Stimulated activated naive CD8-positive, alpha-beta T cell treated with anti-CD3 and anti-CD28 coated beads, Interleukin-15, Interleukin-2, amounts not matched to agents 100 ng/mL and 50 ng/mL, for 24 hours (primary cell): ENCODE data around the gene TTC13.

ENCODE experiments used
- H3K27ac Mint-ChIP-seq: one replicate; pipeline ENCODE4 v1.8.0; 2021; ENCODE audit warnings: mild to moderate bottlenecking, mixed read lengths
- H3K27me3 Mint-ChIP-seq: one replicate; pipeline ENCODE4 v1.8.0; 2021; ENCODE audit warnings: mixed read lengths
- H3K36me3 Mint-ChIP-seq: one replicate; pipeline ENCODE4 v1.8.0; 2021; ENCODE audit warnings: low read depth, mixed read lengths
- H3K4me1 Mint-ChIP-seq: one replicate; pipeline ENCODE4 v1.8.0; 2021; ENCODE audit warnings: low read depth, mixed read lengths
- H3K4me3 Mint-ChIP-seq: one replicate; pipeline ENCODE4 v1.8.0; 2021; ENCODE audit warnings: mild to moderate bottlenecking, mixed read lengths
- H3K9me3 Mint-ChIP-seq: one replicate; pipeline ENCODE4 v1.8.0; 2021; ENCODE audit warnings: mixed read lengths

Gene TTC13

GRCh38 chr1:230948301-230948700 is 30.4 kb downstream of the TTC13 start:
- Mint-ChIP-seq H3K4me3 (no peak overlapping the region), H3K4me1 (peaks cover 11% of the 10 kb centered on the region), H3K9me3 (no peaks in the 10 kb centered on the region), H3K27me3 (no peaks in the 10 kb centered on the region), H3K36me3 (peaks cover 62% of the 10 kb centered on the region), H3K27ac (no peak overlapping the region)

- Mint-ChIP-seq H3K36me3 (peaks cover 48% of the 10 kb centered on the region), H3K27ac (no peak overlapping the region), H3K4me1 (peaks cover 5% of the 10 kb centered on the region), H3K4me3 (no peak overlapping the region), H3K27me3 (no peaks in the 10 kb centered on the region), H3K9me3 (no peaks in the 10 kb centered on the region)
These were observed 35.5 kb downstream of the TTC13 start for GRCh38 chr1:230943048-230943593.

- H3K4me3 Mint-ChIP-seq = no peak overlapping the region
- H3K27ac Mint-ChIP-seq = no peak overlapping the region
- H3K27me3 Mint-ChIP-seq = no peaks in the 10 kb centered on the region
- peaks cover 4% of the 10 kb centered on the region for H3K4me1 Mint-ChIP-seq
- peaks cover 42% of the 10 kb centered on the region for H3K36me3 Mint-ChIP-seq
- H3K9me3 Mint-ChIP-seq = no peaks in the 10 kb centered on the region
These were observed 37.8 kb downstream of the TTC13 start for GRCh38 chr1:230940848-230941247.

- no peaks in the 10 kb centered on the region for H3K27me3 Mint-ChIP-seq
- H3K4me1 Mint-ChIP-seq = peaks cover 4% of the 10 kb centered on the region
- H3K4me3 Mint-ChIP-seq = no peak overlapping the region
- no peak overlapping the region for H3K27ac Mint-ChIP-seq
- peaks cover 33% of the 10 kb centered on the region for H3K36me3 Mint-ChIP-seq
- H3K9me3 Mint-ChIP-seq = no peaks in the 10 kb centered on the region
These were observed 38.7 kb downstream of the TTC13 start for GRCh38 chr1:230939806-230940489.

- Mint-ChIP-seq H3K4me1 (peaks cover 4% of the 10 kb centered on the region), H3K9me3 (no peaks in the 10 kb centered on the region), H3K36me3 (peaks cover 26% of the 10 kb centered on the region), H3K4me3 (no peak overlapping the region), H3K27me3 (no peaks in the 10 kb centered on the region), H3K27ac (no peak overlapping the region)
These were observed 39.7 kb downstream of the TTC13 start for GRCh38 chr1:230938924-230939368.

GRCh38 chr1:230937371-230937770 is 41.3 kb downstream of the TTC13 start:
- Mint-ChIP-seq H3K4me1 (peaks cover 4% of the 10 kb centered on the region), H3K9me3 (no peaks in the 10 kb centered on the region), H3K27ac (no peak overlapping the region), H3K27me3 (no peaks in the 10 kb centered on the region), H3K4me3 (no peak overlapping the region), H3K36me3 (peaks cover 28% of the 10 kb centered on the region)

GRCh38 chr1:230936475-230936874 is 42.2 kb downstream of the TTC13 start:
- Mint-ChIP-seq H3K36me3 (peaks cover 30% of the 10 kb centered on the region), H3K27me3 (no peaks in the 10 kb centered on the region), H3K4me3 (no peak overlapping the region), H3K27ac (no peak overlapping the region), H3K4me1 (peaks cover 4% of the 10 kb centered on the region), H3K9me3 (no peaks in the 10 kb centered on the region)

GRCh38 chr1:230935852-230936251 is 42.8 kb downstream of the TTC13 start:
- H3K4me3 Mint-ChIP-seq = no peak overlapping the region
- H3K36me3 Mint-ChIP-seq = peaks cover 37% of the 10 kb centered on the region
- H3K4me1 Mint-ChIP-seq = peaks cover 4% of the 10 kb centered on the region
- no peak overlapping the region for H3K27ac Mint-ChIP-seq
- H3K9me3 Mint-ChIP-seq = no peaks in the 10 kb centered on the region
- no peaks in the 10 kb centered on the region for H3K27me3 Mint-ChIP-seq

- Mint-ChIP-seq H3K9me3 (no peaks in the 10 kb centered on the region), H3K4me3 (no peak overlapping the region), H3K4me1 (no peaks in the 10 kb centered on the region), H3K36me3 (peaks cover 41% of the 10 kb centered on the region), H3K27ac (no peak overlapping the region), H3K27me3 (no peaks in the 10 kb centered on the region)
These were observed 47.7 kb downstream of the TTC13 start for GRCh38 chr1:230930986-230931385.

- Mint-ChIP-seq H3K36me3 (peaks cover 52% of the 10 kb centered on the region), H3K4me3 (no peak overlapping the region), H3K9me3 (no peaks in the 10 kb centered on the region), H3K27me3 (no peaks in the 10 kb centered on the region), H3K27ac (no peak overlapping the region), H3K4me1 (no peaks in the 10 kb centered on the region)
These were observed 52.5 kb downstream of the TTC13 start for GRCh38 chr1:230926182-230926581.

- Mint-ChIP-seq H3K36me3 (peaks cover 48% of the 10 kb centered on the region), H3K27me3 (no peaks in the 10 kb centered on the region), H3K4me3 (no peak overlapping the region), H3K9me3 (no peaks in the 10 kb centered on the region), H3K27ac (no peak overlapping the region), H3K4me1 (no peaks in the 10 kb centered on the region)
These were observed 53.1 kb downstream of the TTC13 start for GRCh38 chr1:230925608-230926007.

- Mint-ChIP-seq H3K27me3 (no peaks in the 10 kb centered on the region), H3K4me1 (no peaks in the 10 kb centered on the region), H3K4me3 (no peak overlapping the region), H3K27ac (no peak overlapping the region), H3K36me3 (peaks cover 54% of the 10 kb centered on the region), H3K9me3 (no peaks in the 10 kb centered on the region)
These were observed 55.5 kb downstream of the TTC13 start for GRCh38 chr1:230923176-230923575.

- Mint-ChIP-seq H3K9me3 (no peaks in the 10 kb centered on the region), H3K4me3 (no peak overlapping the region)
These were observed 56.0 kb downstream of the TTC13 start for GRCh38 chr1:230922620-230923019.

GRCh38 chr1:230919207-230919606 is 59.5 kb downstream of the TTC13 start:
- Mint-ChIP-seq H3K27ac (no peak overlapping the region), H3K4me3 (no peak overlapping the region)

More at GRCh38 chr1:230922620-230923019, 56.0 kb downstream of the TTC13 start:
- no peaks in the 10 kb centered on the region for H3K4me1 Mint-ChIP-seq
- H3K27me3 Mint-ChIP-seq = no peaks in the 10 kb centered on the region
- H3K36me3 Mint-ChIP-seq = peaks cover 50% of the 10 kb centered on the region
- H3K27ac Mint-ChIP-seq = peak overlapping the region; percentile 49

GRCh38 chr1:230917284-230918135 is 61.2 kb downstream of the TTC13 start:
- Mint-ChIP-seq H3K36me3 (peaks cover 47% of the 10 kb centered on the region), H3K9me3 (no peaks in the 10 kb centered on the region), H3K4me1 (peaks cover 7% of the 10 kb centered on the region), H3K27me3 (no peaks in the 10 kb centered on the region), H3K4me3 (no peak overlapping the region), H3K27ac (no peak overlapping the region)

More at GRCh38 chr1:230919207-230919606, 59.5 kb downstream of the TTC13 start:
- Mint-ChIP-seq H3K36me3 (peaks cover 45% of the 10 kb centered on the region), H3K27me3 (no peaks in the 10 kb centered on the region), H3K9me3 (no peaks in the 10 kb centered on the region), H3K4me1 (peaks cover 7% of the 10 kb centered on the region)
